GM18868 (cell line): ENCODE data around the gene COX4I1.

ENCODE experiments used
- ATAC-seq: cut with Tn5 transposase; IDR thresholded peaks from one replicate; pipeline ENCODE4 v1.9.1; 2021; ENCODE audit warnings: mild to moderate bottlenecking, moderate library complexity; ENCODE audit not compliant: unreplicated experiment

Gene COX4I1

DNA sequence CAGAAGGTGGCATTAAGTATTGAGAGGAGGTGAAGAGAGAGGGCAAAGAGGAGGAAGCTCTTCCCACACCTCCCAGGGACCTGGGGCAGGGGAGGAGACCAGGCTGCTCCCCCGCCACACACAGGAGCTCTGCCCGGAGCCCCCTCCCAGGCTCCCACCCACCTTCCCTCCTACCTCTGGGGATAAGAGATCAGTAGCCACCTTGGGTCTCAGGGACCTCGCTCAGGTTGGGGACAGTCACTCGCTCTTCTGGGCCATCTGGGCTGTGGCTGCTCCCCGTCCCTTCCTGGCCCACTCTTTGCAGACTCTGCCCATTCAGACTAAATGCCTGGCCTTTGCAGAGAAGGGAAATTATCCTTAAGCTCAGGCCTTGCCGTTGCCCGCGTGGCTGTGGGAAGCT lies 33.7 kb upstream of the COX4I1 start:
- no peak for ATAC-seq

DNA sequence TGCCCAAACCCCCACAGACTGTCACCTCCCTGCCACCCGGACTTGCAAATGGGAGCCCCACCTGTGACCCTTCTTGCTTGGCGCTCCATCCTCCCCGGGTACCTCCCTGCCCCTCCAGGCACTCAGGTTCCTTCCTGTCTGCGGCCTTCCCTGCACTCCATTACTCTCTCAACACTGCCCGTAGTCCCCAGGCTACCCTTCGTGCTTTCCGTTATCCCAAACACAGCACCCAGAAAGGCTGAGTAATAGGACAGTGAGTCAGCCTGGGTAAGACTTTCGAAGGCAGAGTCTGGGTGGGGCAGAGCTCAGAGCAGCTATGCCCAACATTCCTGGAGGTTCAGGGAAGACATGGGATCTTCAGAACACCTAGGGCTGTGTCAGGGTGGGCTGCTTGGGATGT lies 32.0 kb upstream of the COX4I1 start:
- no peak for ATAC-seq

GRCh38 chr16:85768199-85768598 lies 31.3 kb upstream of the COX4I1 start:
- no peak for ATAC-seq

DNA sequence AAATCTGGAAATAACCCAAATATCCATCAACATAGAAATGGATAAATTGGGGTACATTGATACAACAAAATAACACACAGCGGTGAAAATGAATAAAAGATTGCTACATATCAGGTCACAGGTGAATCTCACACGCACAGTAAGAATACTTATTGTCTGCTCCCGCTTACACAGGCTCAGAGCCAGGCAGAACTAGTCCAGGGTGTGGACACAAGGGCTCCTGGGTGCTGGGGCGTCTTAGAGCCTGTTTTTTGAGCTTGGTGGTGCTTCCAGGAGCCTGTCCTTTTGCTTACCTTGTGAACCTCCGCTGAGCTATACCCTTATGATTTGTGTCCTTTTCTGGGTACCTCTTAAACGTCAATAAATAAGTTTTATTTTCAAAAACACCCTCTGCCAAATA lies 28.8 kb upstream of the COX4I1 start:
- no peak for ATAC-seq

GRCh38 chr16:85773044-85773443 lies 26.5 kb upstream of the COX4I1 start:
- no peak for ATAC-seq

- ATAC-seq, result no peak
These were observed 25.4 kb upstream of the COX4I1 start for GRCh38 chr16:85774136-85774535.

- ATAC-seq, result no peak
These were observed 24.7 kb upstream of the COX4I1 start for GRCh38 chr16:85774811-85775210.

DNA sequence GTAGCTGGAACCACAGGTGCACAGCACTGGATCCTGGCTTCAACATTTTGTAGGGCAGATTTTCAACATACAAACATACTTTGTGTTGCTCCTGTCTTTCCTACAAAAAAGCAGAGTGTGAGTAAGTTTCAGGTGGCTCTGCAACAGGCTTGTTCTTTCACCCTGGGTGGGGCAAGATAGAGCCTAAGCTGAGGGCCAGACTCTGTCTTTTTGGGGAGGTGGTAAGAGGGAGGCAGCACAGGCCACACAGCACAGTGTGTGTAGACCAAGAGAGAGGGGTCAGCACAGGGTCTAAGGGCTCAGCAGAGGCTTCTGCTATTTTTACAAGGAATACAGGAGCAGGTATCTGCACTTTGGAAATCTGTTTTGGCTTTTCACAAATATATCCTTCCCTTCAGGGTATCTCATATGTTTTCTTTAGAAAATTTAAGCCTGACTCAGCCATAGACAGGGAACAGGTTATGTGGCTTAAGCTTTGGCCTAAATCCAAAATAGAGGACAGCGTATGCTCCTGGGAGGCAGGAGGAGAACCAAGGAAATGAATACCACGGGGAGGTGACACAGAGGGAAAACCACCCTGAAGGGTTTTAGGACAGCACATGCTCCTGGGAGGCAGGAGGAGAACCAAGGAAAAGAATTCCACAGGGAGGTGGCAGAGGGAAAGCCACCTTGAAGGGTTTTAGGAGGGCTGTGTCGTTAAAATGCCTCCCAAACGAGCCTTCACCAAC lies 21.7 kb upstream of the COX4I1 start:
- no peak for ATAC-seq

DNA sequence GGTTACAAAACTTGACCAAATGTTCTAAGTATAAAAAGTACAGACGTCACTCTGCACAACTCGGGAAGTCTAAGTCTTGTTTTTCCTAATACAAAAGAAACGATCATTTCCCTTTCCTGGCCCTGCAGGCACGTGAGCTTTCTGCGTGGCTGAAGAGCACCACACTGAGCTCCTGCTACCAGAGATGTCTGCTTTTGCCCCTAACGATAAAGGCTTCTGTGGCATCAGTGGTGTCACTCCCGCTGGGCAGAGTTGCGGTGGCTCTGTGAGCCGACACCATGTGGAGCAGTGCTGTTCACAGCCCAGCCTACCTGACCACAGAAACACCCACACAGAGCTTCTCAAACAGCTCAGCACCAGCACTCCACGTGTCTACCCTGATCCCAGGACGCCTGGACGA lies 20.6 kb upstream of the COX4I1 start:
- no peak for ATAC-seq

- ATAC-seq, result no peak
These were observed 19.2 kb upstream of the COX4I1 start for GRCh38 chr16:85780281-85780680.

DNA sequence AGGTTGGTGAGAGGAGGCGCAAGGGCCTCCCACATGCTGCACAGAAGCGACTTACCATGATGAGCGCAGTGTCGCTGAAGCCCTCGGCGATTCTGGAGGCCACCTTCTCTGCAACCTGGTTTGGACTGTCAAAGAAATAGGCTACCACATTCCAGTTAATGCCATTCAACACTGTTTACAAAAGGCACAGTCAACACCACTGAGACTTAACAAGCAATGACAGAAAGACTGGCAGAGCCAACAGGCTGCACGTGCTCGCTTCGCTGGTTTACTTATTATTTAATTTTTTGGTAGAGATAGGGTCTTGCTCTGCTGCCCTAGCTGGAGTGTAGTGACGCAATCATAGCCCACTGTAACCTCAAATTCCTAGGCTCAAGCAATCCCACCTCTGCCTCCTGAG lies 18.3 kb upstream of the COX4I1 start:
- no peak for ATAC-seq

DNA sequence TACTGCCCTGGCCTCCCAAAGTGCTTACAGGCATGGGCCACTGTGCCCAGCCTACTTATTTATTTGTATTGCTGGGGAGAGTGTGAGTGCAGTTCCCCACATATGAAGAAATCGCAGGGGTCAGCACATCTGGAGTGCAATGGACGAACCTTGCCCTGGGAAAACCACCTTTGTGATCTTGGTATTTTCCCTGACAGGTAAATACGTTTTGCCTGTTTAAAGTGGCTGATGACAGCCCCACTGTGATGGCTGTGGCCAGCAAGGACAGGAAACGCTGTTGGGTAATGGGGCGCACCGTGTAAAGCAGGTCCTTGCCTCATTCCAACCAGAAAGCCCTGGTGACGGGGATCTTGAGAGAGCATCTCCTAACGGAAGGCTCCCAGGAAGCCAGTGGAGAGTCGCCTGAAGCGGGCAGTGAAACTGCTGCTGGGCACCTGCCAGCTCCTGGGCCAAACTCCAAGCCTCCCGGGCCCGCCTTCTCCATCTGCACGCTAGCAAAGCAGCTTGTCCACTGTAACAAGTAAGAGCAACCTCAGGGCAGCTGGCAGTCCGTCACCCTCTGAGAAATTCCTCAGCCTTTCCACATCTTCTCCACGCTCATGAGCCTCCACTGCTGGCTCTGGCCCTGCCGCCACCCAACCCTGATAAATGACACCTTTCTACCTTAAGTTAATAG lies 17.7 kb upstream of the COX4I1 start:
- ATAC-seq, result no peak

- no peak for ATAC-seq
These were observed 17.0 kb upstream of the COX4I1 start for GRCh38 chr16:85782451-85782850.

- no peak for ATAC-seq
These were observed 16.1 kb upstream of the COX4I1 start for GRCh38 chr16:85783441-85783840.

- ATAC-seq, result no peak
These were observed 14.7 kb upstream of the COX4I1 start for GRCh38 chr16:85784813-85785212.

- ATAC-seq, result no peak
These were observed 13.6 kb upstream of the COX4I1 start for GRCh38 chr16:85785927-85786326.

- ATAC-seq, result no peak
These were observed 10.7 kb upstream of the COX4I1 start for GRCh38 chr16:85788819-85789218.

GRCh38 chr16:85789773-85790172 lies 9.7 kb upstream of the COX4I1 start:
- ATAC-seq, result no peak

DNA sequence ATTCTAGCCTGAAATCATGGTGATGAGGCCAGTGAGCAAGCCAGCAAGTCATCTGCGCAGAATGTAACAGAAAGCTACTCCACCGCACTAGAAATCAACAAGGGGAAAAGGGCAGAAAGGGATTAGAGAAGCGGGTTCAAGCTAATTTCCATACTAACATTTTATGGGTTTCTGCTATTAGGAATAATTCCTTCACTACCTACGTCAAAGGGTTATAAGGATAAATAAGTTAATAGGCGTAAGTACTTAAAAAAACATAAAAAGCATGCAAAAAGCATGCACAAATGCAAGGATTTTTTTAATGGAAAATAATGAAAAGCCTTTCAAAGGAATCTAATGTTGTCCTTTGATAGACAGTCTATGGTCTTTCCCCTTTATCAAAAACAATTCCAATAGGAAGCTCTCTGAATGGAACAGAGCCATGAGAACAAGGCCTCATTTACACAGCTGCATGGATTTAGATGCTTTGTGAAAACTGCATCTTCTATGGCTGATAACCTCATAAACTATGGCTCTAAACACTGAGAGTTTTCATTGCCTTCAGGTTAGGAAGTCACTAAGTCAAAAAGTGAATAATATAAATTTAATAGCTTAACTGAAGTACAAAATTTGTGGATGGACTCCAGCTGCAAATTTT lies 5.7 kb upstream of the COX4I1 start:
- no peak for ATAC-seq

DNA sequence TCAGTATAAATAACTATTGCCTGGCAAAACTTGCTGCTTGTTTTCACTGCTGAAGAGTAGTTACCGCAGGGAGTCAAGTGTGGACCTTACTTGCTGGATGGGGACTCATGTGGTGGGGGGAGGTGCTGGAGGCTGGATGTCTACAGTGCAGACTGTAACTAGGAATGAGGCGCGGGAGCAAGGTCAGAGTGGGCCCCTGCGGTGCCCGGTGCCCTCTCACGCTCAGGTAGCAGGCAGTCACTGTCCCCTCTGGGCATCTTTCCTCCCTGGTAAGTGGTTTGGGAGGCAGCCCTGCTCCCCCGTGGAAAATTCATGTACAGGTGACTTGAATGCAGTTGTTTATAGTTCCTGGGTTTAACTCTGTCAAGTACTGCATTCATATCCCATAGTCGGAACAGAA lies 4.8 kb upstream of the COX4I1 start:
- no peak for ATAC-seq

- ATAC-seq, result no peak
These were observed 3.3 kb upstream of the COX4I1 start for GRCh38 chr16:85796152-85796551.

GRCh38 chr16:85796599-85796998 lies 2.9 kb upstream of the COX4I1 start:
- ATAC-seq, result no peak
